HL-60 (cell line): ENCODE results near the gene E2F4.
A peak's percentile ranks its signal among the peaks of the same experiment; 100 is the strongest.

Experiments used
- DNase-seq, 2 experiments: peaks; one replicate each; pipeline ENCODE4 v3.0.0-alpha.2; 2010 to 2020; ENCODE audit warnings: low read depth in 1 of 2, low spot score in 1 of 2
- H3K27ac ChIP-seq: fragments of 250-450 bp; sonication (Bioruptor Pico); replicated peaks from 2 replicates; pipeline ENCODE4 v1.5.1; 2020; ENCODE audit warnings: mild to moderate bottlenecking, moderate library complexity
- H3K27me3 ChIP-seq: fragments of 250-450 bp; sonication (Bioruptor Pico); 2 replicates; pipeline ENCODE4 v1.5.1; 2021; ENCODE audit warnings: mild to moderate bottlenecking, moderate library complexity; ENCODE audit not compliant: insufficient read depth, poor library complexity, severe bottlenecking
- H3K4me3 ChIP-seq: replicated peaks from 2 replicates; pipeline ENCODE4 v1.5.1; 2011; ENCODE audit warnings: mild to moderate bottlenecking, control low read depth, low read length; ENCODE audit not compliant: insufficient read depth
- GABPA ChIP-seq: IDR thresholded peaks from 2 replicates; pipeline ENCODE4 v1.6.1; 2012; ENCODE audit warnings: low read depth
- POLR2AphosphoS5 ChIP-seq: IDR thresholded peaks from 2 replicates; pipeline ENCODE4 v1.6.1; 2012; ENCODE audit warnings: low read depth
- SPI1 ChIP-seq: IDR thresholded peaks from 2 replicates; pipeline ENCODE4 v1.6.1; 2012; ENCODE audit warnings: low read depth, mild to moderate bottlenecking, borderline replicate concordance
- TF ChIP-seq, protein P1 (sequence below): IDR thresholded peaks from 2 replicates; pipeline ENCODE4 v1.6.1; 2012; ENCODE audit warnings: low read depth; ENCODE audit not compliant: insufficient replicate concordance
- TF ChIP-seq, protein P2 (sequence below): IDR thresholded peaks from one replicate; pipeline ENCODE4 v1.5.1; 2011; ENCODE audit warnings: low read length, control low read depth, inconsistent platforms; ENCODE audit not compliant: insufficient read depth

E2F4 gene

DNA sequence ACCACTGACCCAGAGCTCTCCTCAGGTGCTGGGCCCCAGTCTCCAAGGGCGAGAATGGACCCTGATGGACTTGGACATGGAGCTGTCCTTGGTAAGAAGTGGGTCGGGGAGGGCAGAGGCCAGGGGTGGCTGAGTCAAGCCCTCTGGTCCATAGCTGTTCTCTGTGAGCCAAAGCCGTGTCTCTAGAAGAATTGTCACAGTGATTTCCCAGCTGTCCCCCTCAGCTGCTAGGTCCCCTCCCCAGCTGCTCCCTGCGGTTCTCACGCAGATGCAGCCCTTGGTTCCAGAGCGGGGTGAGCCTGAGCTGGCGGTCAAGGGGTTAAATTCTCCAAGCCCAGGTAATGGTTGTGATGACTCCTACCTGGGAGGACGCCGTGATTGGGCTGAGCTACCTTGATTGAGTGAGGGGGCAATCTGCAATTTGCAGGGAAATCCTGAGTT, 22.9 kb upstream of the E2F4 start:
- DNase-seq: no peak
- H3K27me3 ChIP-seq: peaks cover 65% of the 10 kb centered on the region
- H3K27ac ChIP-seq: no peak overlapping the region
- TF ChIP-seq, protein P1, sequence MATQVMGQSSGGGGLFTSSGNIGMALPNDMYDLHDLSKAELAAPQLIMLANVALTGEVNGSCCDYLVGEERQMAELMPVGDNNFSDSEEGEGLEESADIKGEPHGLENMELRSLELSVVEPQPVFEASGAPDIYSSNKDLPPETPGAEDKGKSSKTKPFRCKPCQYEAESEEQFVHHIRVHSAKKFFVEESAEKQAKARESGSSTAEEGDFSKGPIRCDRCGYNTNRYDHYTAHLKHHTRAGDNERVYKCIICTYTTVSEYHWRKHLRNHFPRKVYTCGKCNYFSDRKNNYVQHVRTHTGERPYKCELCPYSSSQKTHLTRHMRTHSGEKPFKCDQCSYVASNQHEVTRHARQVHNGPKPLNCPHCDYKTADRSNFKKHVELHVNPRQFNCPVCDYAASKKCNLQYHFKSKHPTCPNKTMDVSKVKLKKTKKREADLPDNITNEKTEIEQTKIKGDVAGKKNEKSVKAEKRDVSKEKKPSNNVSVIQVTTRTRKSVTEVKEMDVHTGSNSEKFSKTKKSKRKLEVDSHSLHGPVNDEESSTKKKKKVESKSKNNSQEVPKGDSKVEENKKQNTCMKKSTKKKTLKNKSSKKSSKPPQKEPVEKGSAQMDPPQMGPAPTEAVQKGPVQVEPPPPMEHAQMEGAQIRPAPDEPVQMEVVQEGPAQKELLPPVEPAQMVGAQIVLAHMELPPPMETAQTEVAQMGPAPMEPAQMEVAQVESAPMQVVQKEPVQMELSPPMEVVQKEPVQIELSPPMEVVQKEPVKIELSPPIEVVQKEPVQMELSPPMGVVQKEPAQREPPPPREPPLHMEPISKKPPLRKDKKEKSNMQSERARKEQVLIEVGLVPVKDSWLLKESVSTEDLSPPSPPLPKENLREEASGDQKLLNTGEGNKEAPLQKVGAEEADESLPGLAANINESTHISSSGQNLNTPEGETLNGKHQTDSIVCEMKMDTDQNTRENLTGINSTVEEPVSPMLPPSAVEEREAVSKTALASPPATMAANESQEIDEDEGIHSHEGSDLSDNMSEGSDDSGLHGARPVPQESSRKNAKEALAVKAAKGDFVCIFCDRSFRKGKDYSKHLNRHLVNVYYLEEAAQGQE: peak; percentile 64
- TF ChIP-seq GABPA: no peak
- no peak overlapping the region for H3K4me3 ChIP-seq

DNA sequence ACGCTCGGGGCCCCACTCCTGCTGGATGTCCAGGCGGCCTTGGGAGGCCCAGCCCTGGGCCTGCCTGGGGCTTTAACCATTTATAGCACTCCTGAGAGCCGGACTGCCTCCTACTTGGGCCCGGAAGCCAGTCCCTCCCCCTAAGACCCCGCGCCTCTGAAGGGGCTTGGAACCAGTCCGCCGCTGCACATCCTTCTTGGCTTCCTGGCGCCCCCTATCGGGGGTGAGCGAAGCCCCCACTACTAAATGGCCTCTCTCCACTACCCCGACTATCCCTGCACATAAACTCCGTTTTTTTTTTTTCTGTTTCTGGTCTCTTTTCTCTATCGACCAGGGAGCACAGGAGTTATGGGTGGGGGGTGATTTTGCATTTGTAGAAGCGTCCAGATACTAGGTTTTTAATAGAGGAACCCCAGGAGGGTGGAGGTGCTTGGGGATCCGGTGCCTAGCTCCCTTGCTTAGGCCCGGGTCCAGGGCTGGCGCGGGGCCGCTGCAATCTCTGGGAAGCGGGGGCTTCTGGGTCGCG, 22.2 kb upstream of the E2F4 start:
- H3K27ac ChIP-seq: no peak overlapping the region
- peaks cover 67% of the 10 kb centered on the region for H3K27me3 ChIP-seq
- H3K4me3 ChIP-seq: peak overlapping the region; percentile 17
- DNase-seq: no peak
- TF ChIP-seq SPI1: no peak
- TF ChIP-seq POLR2AphosphoS5: no peak
- TF ChIP-seq, protein P2, sequence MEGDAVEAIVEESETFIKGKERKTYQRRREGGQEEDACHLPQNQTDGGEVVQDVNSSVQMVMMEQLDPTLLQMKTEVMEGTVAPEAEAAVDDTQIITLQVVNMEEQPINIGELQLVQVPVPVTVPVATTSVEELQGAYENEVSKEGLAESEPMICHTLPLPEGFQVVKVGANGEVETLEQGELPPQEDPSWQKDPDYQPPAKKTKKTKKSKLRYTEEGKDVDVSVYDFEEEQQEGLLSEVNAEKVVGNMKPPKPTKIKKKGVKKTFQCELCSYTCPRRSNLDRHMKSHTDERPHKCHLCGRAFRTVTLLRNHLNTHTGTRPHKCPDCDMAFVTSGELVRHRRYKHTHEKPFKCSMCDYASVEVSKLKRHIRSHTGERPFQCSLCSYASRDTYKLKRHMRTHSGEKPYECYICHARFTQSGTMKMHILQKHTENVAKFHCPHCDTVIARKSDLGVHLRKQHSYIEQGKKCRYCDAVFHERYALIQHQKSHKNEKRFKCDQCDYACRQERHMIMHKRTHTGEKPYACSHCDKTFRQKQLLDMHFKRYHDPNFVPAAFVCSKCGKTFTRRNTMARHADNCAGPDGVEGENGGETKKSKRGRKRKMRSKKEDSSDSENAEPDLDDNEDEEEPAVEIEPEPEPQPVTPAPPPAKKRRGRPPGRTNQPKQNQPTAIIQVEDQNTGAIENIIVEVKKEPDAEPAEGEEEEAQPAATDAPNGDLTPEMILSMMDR: peak; percentile 40
- TF ChIP-seq GABPA: no peak
- TF ChIP-seq, protein P1: no peak

DNA sequence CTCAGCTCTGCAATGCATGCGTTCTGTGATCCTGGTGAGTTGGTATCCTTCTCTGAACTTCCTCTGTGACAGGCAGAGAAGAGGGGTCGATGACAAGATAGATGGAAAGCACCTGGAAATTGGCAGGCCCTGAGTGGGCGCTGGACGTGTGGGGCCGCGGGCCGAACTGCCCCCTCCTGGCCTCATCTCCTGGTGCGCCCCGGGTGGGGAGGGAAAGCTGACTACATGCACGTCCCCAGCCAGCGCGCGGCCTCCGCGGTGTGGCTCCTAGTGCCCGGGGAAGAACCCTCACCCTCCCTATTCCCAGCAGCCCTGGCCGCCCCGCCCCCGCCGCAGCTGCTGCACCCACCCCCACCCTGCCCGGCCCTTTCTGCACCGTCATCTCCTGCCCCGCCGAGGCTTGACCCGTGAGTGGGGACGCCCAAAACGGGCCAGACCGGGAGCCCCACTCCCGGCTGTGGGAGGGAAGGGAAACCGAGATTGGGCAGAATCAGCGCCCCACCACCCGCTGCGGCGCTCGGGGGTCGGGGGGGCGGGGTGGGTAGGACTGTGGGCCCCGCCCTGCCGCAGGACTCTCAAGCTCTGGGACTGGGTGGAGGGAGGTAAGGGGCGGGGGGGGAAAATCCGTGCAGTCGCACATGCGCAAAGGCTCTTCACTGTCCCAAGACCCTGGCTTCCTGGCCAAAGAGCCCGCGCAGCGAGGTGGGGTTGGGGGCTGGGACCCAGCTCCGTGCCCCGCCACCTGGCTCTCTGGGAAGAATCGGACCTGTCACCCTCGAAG, 21.6 kb upstream of the E2F4 start, which contains the start of gene NOL3:
TSS of gene NOL3 (plus strand) at position 371 of the 781 bp plus-strand sequence.
- Histone ChIP-seq H3K27ac (no peak within 1 kb of the TSS), H3K4me3 (peak within 1 kb of the TSS; percentile 17), H3K27me3 (peaks cover 63% of the 10 kb centered on the region)
- DNase-seq: no peak
- TF ChIP-seq POLR2AphosphoS5 (no peak), GABPA (no peak), SPI1 (no peak)
- TF ChIP-seq, protein P1: no peak
- TF ChIP-seq, protein P2: no peak
